Endothelial cell of umbilical vein (primary cell): ENCODE measurements around the gene COG2. TPM values are rescaled to one million over a fixed set of nuclear protein-coding genes. Genes with fewer than 3 reads are reported as not detected.

Experiments
- BruUV-seq: library from RNA; stranded (reverse); fragments of 400-500 nt; replicated peaks from 2 replicates; lab custom pipeline; 2021; lab: Mats Ljungman, UMichigan
- CTCF ChIA-PET: fragments of 300-600, 350-600 bp; sonication (Branson Sonifier 250); formaldehyde crosslinking; loops from one replicate; lab custom pipeline; 2021; ENCODE audit warnings: antibody characterized with exemption, inconsistent platforms; lab: Charles Lee
- POLR2A ChIA-PET: fragments of 300-600, 350-600 bp; sonication (Branson Sonifier 250); formaldehyde crosslinking; loops from one replicate; lab custom pipeline; 2021; ENCODE audit warnings: antibody characterized with exemption, inconsistent platforms; lab: Charles Lee
- DNase-seq: peaks from one replicate; pipeline ENCODE4 v3.0.0-alpha.2; 2011; ENCODE audit warnings: low read depth, low spot score
- FAIRE-seq: peaks from 2 replicates; lab custom pipeline; 2011; peaks lifted over from hg19 to GRCh38; lab: Jason Lieb, UNC
- H2AFZ ChIP-seq: 2 replicates; pipeline ENCODE4 v1.6.0; 2012; ENCODE audit warnings: low read depth, low read length, control low read depth, inconsistent platforms
- H3K27ac ChIP-seq: 2 replicates; pipeline ENCODE4 v1.5.1; 2011; ENCODE audit warnings: low read depth, mild to moderate bottlenecking, control low read depth, low read length, moderate library complexity; ENCODE audit not compliant: insufficient read depth
- H3K27me3 ChIP-seq, 2 experiments: 2 replicates each; pipeline versions ENCODE4 v1.6.0 to v1.6.1; 2011; ENCODE audit warnings: low read length in 2 of 2, mixed read lengths in 1 of 2; ENCODE audit not compliant: control insufficient read depth in 2 of 2, insufficient read depth in 2 of 2
- H3K36me3 ChIP-seq, 2 experiments: 2 replicates in 1 of 2; 3 replicates in 1 of 2; pipeline ENCODE4 v1.5.1; 2011; ENCODE audit warnings: low read length in 2 of 2, mild to moderate bottlenecking in 1 of 2, moderate library complexity in 1 of 2; ENCODE audit not compliant: control insufficient read depth in 2 of 2, insufficient read depth in 2 of 2; ENCODE audit errors: extremely low read depth in 1 of 2
- H3K4me1 ChIP-seq: 3 replicates; pipeline ENCODE4 v1.5.1; 2011; ENCODE audit warnings: mild to moderate bottlenecking, low read length; ENCODE audit not compliant: control insufficient read depth, insufficient read depth; ENCODE audit errors: extremely low read depth
- H3K4me2 ChIP-seq: 2 replicates; pipeline ENCODE4 v1.6.1; 2011; ENCODE audit warnings: low read length, control low read depth, mixed read lengths; ENCODE audit not compliant: insufficient read depth
- H3K4me3 ChIP-seq, 3 experiments: fragments of 200-600 bp in 1 of 3; sonication (generic), shearing (Covaris generic) in 1 of 3; replicated peaks in 1 of 3; 2 replicates each; pipeline ENCODE4 v1.5.1; 2011 to 2016; ENCODE audit warnings: control low read depth in 3 of 3, low read length in 3 of 3, mild to moderate bottlenecking in 2 of 3, inconsistent platforms in 1 of 3, low read depth in 1 of 3, moderate library complexity in 1 of 3; ENCODE audit not compliant: insufficient read depth in 1 of 3
- H3K79me2 ChIP-seq: 2 replicates; pipeline ENCODE4 v1.6.0; 2012; ENCODE audit warnings: low read length, inconsistent platforms; ENCODE audit not compliant: control insufficient read depth, insufficient read depth
- H3K9ac ChIP-seq: replicated peaks from 2 replicates; pipeline ENCODE3; 2011; ENCODE audit warnings: low read length, control low read depth; ENCODE audit not compliant: insufficient read depth; ENCODE audit errors: extremely low read depth
- H3K9me1 ChIP-seq: replicated peaks from 3 replicates; pipeline ENCODE4 v1.6.0; 2011; ENCODE audit warnings: mild to moderate bottlenecking, low read length; ENCODE audit not compliant: control insufficient read depth, insufficient read depth; ENCODE audit errors: extremely low read depth
- H3K9me3 ChIP-seq: replicated peaks from 2 replicates; pipeline ENCODE4 v1.5.1; 2012; ENCODE audit warnings: low read length, inconsistent platforms; ENCODE audit not compliant: control insufficient read depth, insufficient read depth
- H4K20me1 ChIP-seq: replicated peaks from 2 replicates; pipeline ENCODE3; 2011; ENCODE audit warnings: mild to moderate bottlenecking, low read length; ENCODE audit not compliant: control insufficient read depth, insufficient read depth; ENCODE audit errors: extremely low read depth
- EZH2 ChIP-seq: IDR thresholded peaks from 2 replicates; pipeline ENCODE4 v1.6.1; 2012; ENCODE audit warnings: borderline replicate concordance, low read depth, mild to moderate bottlenecking, moderate library complexity, low read length, inconsistent platforms; ENCODE audit not compliant: severe bottlenecking
- FOS ChIP-seq: IDR thresholded peaks from 2 replicates; pipeline ENCODE4 v1.6.1; 2011; ENCODE audit warnings: mild to moderate bottlenecking, low read length, moderate library complexity, borderline replicate concordance; ENCODE audit not compliant: insufficient read depth
- GATA2 ChIP-seq: IDR thresholded peaks from 2 replicates; pipeline ENCODE4 v1.7.0; 2011; ENCODE audit warnings: low read depth, mild to moderate bottlenecking, moderate library complexity, mixed read lengths, low read length; ENCODE audit not compliant: insufficient read length, insufficient read depth
- JUN ChIP-seq: IDR thresholded peaks from 2 replicates; pipeline ENCODE4 v1.6.1; 2011; ENCODE audit warnings: borderline replicate concordance, low read depth; ENCODE audit not compliant: insufficient read length, insufficient read depth
- MYC ChIP-seq: IDR thresholded peaks from one replicate; pipeline ENCODE4 v1.6.1; 2011; ENCODE audit warnings: mild to moderate bottlenecking, low read depth, low read length
- POLR2A ChIP-seq: IDR thresholded peaks from 2 replicates; pipeline ENCODE4 v1.6.1; 2012; ENCODE audit warnings: low read depth, mild to moderate bottlenecking, control low read depth, low read length
- POLR2AphosphoS5 ChIP-seq: IDR thresholded peaks from 2 replicates; pipeline ENCODE4 v1.6.1; 2012; ENCODE audit warnings: low read depth, mild to moderate bottlenecking, control low read depth, low read length, moderate library complexity; ENCODE audit not compliant: insufficient read depth
- dilution Hi-C: fragments of 300-500 bp; cut with MboI; formaldehyde crosslinking; loops from one replicate; pipeline ENCODE4 v1.15.0; 2019; ENCODE audit warnings: low sequenced_read_pairs; ENCODE audit not compliant: extremely low pct_ligation_motif_present
- intact Hi-C: fragments of 100-400 bp; cut with micrococcal nuclease; formaldehyde crosslinking; loops from one replicate; pipeline ENCODE4 v1.10.0; 2022
- polyA plus RNA-seq, 4 experiments: library from polyadenylated mRNA; depleted of rRNA in 3 of 4; stranded (reverse) in 3 of 4; unstranded in 1 of 4; fragments of >200 nt; gene quantifications; 2 replicates each; pipeline versions ENCODE4 v1.2.1 to v1.2.3, GENCODE V29; 2011 to 2012; ENCODE audit warnings: missing spikeins in 1 of 4
- total RNA-seq: library from RNA; stranded (reverse); gene quantifications from 2 replicates; pipeline ENCODE4 v1.2.3, GENCODE V29; 2021
- TF ChIP-seq, protein P1 (sequence below), 2 donors: IDR thresholded peaks; 1 replicate in 1 of 2; 2 replicates in 1 of 2; pipeline ENCODE4 v1.5.1; 2011; ENCODE audit warnings: low read length in 2 of 2, mild to moderate bottlenecking in 2 of 2, moderate library complexity in 2 of 2, control low read depth in 1 of 2, inconsistent platforms in 1 of 2, low read depth in 1 of 2; ENCODE audit not compliant: insufficient read depth in 1 of 2; ENCODE audit errors: extremely low read depth in 1 of 2
- TF ChIP-seq, protein P2 (sequence below): IDR thresholded peaks from 2 replicates; pipeline ENCODE4 v1.6.1; 2011; ENCODE audit not compliant: insufficient read depth, insufficient read length

The COG2 gene
- total and polyA plus RNA-seq, 2 donors (not counting 3 experiments of a cell fraction or from before 2014, with no cell fraction given) = 7.6 to 24.2 TPM

DNA sequence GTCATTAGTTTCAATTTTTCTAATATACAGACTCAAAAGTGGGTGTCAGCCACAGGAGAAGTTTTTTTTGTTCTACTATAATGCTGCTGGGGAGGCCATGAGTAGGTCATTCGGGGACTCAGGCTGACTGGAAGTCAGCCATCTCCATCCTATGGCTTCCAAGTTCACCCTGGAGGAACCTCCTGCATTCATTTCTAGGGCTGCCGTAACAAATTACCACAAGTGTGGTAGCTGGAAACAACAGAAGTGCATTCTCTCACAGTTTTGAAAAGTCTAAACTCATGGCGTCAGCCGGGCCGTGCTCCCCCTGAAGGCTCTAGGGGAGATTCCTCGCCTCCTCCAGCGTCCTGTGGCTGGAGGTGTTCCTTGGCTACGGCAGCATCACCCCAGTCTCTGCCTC is 53.9 kb downstream of the COG2 start:
- intact Hi-C loops (loop anchor here (1.0 kb wide), 1 partner anchor 20 kb away; no protein-coding TSS in a partner anchor), dilution Hi-C loops (no loop called here)
- Histone ChIP-seq H3K9me1 (no peaks in the 10 kb centered on the region), H3K4me3 (no peak overlapping the region), H3K27ac (no peak overlapping the region), H3K4me2 (no peak overlapping the region), H2AFZ (no peak overlapping the region), H3K4me1 (no peaks in the 10 kb centered on the region), H3K9ac (no peak overlapping the region), H4K20me1 (no peaks in the 10 kb centered on the region), H3K79me2 (no peaks in the 10 kb centered on the region), H3K27me3 (no peaks in the 10 kb centered on the region), H3K36me3 (peaks cover 4 to 8% of the 10 kb centered on the region in 2 experiments), H3K9me3 (no peaks in the 10 kb centered on the region)
- no TSS peak for BruUV-seq
- POLR2A ChIA-PET = no interaction called here
- CTCF ChIA-PET = no interaction called here
- DNase-seq (no peak), FAIRE-seq (no peak)
- no peak for TF ChIP-seq EZH2
- TF ChIP-seq, protein P1, sequence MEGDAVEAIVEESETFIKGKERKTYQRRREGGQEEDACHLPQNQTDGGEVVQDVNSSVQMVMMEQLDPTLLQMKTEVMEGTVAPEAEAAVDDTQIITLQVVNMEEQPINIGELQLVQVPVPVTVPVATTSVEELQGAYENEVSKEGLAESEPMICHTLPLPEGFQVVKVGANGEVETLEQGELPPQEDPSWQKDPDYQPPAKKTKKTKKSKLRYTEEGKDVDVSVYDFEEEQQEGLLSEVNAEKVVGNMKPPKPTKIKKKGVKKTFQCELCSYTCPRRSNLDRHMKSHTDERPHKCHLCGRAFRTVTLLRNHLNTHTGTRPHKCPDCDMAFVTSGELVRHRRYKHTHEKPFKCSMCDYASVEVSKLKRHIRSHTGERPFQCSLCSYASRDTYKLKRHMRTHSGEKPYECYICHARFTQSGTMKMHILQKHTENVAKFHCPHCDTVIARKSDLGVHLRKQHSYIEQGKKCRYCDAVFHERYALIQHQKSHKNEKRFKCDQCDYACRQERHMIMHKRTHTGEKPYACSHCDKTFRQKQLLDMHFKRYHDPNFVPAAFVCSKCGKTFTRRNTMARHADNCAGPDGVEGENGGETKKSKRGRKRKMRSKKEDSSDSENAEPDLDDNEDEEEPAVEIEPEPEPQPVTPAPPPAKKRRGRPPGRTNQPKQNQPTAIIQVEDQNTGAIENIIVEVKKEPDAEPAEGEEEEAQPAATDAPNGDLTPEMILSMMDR (IDR thresholded peaks at IDR 0.05; ENCODE audit: extremely low read depth in 1 of 2, insufficient read depth in 1 of 2, low read depth in 1 of 2, low read length in 2 of 2) = no peak
- TF ChIP-seq, protein P2, sequence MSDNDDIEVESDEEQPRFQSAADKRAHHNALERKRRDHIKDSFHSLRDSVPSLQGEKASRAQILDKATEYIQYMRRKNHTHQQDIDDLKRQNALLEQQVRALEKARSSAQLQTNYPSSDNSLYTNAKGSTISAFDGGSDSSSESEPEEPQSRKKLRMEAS = no peak
- TF ChIP-seq POLR2AphosphoS5 = no peak
- no peak for TF ChIP-seq MYC
- TF ChIP-seq FOS = no peak
- TF ChIP-seq POLR2A = no peak
- TF ChIP-seq JUN = no peak
- TF ChIP-seq GATA2 = no peak
